ENCODE measurements around the gene HTRA2.
"Not testable (repeated sequence)": the region's sequence is repeated elsewhere in the genome, so short reads cannot be mapped to it uniquely, and the experiment has no call there.

HTRA2 gene

GRCh38 chr2:74529357-74530238, at the start of gene HTRA2, which contains the start of gene AUP1:
TSS of gene HTRA2 (plus strand) at chr2:74529933. CDS start at chr2:74530007, 74 bp downstream.
TSS of gene AUP1 (minus strand) at chr2:74529706. CDS start at chr2:74529629, 77 bp downstream.
- peak; percentile 98 for DNase-seq

- DNase-seq = no peak
Observed at GRCh38 chr2:74481431-74481830, 48.3 kb upstream of the HTRA2 start.

GRCh38 chr2:74481961-74482800, 47.6 kb upstream of the HTRA2 start:
- peak; percentile 59 for DNase-seq

GRCh38 chr2:74482801-74483674, 46.7 kb upstream of the HTRA2 start, which contains the start of the genes CCDC142 and TTC31:
TSS of gene CCDC142 (minus strand) at chr2:74482998. CDS start at chr2:74482837, 161 bp downstream.
TSS of gene TTC31 (plus strand) at chr2:74483081. CDS start at chr2:74483096, 15 bp downstream.
- peak; percentile 94 for DNase-seq

- not testable (repeated sequence) for DNase-seq
Observed at GRCh38 chr2:74483675-74484164, 46.0 kb upstream of the HTRA2 start.

GRCh38 chr2:74486141-74486540, 43.6 kb upstream of the HTRA2 start:
- no peak for DNase-seq

GRCh38 chr2:74488643-74489481, 40.9 kb upstream of the HTRA2 start:
- no peak for DNase-seq

- DNase-seq = no peak
Observed at GRCh38 chr2:74489906-74490305, 39.8 kb upstream of the HTRA2 start.

GRCh38 chr2:74491648-74492544, 37.8 kb upstream of the HTRA2 start:
- DNase-seq = no peak

- no peak for DNase-seq
Observed at GRCh38 chr2:74493546-74493945, 36.2 kb upstream of the HTRA2 start.

GRCh38 chr2:74495440-74495839, 34.3 kb upstream of the HTRA2 start:
- DNase-seq = no peak

- DNase-seq = no peak
Observed at GRCh38 chr2:74496997-74497776, 32.5 kb upstream of the HTRA2 start.

- no peak for DNase-seq
Observed at GRCh38 chr2:74497777-74498499, 31.8 kb upstream of the HTRA2 start.

- no peak for DNase-seq
Observed at GRCh38 chr2:74498500-74499266, 31.1 kb upstream of the HTRA2 start.

GRCh38 chr2:74499267-74499939, 30.3 kb upstream of the HTRA2 start, which contains the start of gene LBX2:
TSS of gene LBX2 (minus strand) at chr2:74499603. CDS start at chr2:74499537, 66 bp downstream.
- DNase-seq = no peak

GRCh38 chr2:74499940-74500577, 29.7 kb upstream of the HTRA2 start:
- no peak for DNase-seq

- no peak for DNase-seq
Observed at GRCh38 chr2:74500578-74500946, 29.2 kb upstream of the HTRA2 start.
